Measurements from ENCODE around the gene MAB21L2.

GRCh38 chr4:150541681-150542080 is 40.3 kb upstream of the MAB21L2 start:
- TF ChIP-seq, protein P1, sequence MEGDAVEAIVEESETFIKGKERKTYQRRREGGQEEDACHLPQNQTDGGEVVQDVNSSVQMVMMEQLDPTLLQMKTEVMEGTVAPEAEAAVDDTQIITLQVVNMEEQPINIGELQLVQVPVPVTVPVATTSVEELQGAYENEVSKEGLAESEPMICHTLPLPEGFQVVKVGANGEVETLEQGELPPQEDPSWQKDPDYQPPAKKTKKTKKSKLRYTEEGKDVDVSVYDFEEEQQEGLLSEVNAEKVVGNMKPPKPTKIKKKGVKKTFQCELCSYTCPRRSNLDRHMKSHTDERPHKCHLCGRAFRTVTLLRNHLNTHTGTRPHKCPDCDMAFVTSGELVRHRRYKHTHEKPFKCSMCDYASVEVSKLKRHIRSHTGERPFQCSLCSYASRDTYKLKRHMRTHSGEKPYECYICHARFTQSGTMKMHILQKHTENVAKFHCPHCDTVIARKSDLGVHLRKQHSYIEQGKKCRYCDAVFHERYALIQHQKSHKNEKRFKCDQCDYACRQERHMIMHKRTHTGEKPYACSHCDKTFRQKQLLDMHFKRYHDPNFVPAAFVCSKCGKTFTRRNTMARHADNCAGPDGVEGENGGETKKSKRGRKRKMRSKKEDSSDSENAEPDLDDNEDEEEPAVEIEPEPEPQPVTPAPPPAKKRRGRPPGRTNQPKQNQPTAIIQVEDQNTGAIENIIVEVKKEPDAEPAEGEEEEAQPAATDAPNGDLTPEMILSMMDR (IDR thresholded peaks at IDR 0.05) = no peak
- TF ChIP-seq POLR2A (IDR thresholded peaks at IDR 0.05) = no peak

Data from testis (tissue), 2 donors.